ENCODE measurements around the gene IFT20.

Gene IFT20

DNA sequence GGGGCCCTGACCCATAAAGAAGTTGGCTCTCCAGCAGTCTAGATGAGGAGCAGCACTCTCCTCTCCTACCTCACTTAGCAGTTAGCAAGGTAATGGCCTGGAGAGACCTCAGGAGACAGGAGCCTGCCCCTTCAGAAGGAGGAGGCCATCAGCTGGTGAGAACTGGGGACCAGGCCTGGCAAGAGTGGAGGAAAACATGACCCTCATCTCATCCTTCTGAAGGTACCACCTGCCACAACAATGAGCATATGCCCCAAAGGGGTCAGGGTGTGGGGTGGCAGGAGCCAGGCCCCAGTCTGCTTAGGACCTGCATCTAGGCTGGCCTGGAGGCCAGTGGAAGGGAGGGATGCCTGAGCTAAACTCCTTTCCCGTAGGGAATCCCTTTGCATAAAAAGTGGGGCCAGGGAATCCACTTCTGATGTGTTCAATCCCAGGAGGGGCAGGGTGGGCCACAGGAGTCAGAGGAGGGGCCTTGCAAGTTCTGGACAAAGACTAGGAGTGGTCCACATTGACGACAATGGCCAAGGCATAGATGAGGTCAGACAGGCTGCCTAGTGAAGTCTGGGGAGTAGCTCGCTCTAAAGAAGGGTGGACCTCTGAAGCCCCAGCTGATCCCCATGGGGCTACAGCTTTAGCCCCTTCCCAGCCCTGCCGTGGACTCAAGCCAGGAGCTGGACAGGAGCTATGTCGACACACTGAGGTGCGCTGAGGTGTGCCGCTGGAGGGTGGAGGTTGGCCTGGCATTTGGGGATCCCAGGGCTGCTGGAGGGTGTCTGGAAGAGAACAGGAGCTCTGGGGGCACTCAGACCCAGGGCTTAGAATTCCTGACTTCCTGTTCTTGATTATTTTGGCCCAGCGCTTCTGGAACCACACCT lies 28.7 kb upstream of the IFT20 start:
- H2BK120ac ChIP-seq (ENCODE audit: low read depth, low read length), result no peak overlapping the region
- no peaks in the 10 kb centered on the region for H3K79me1 ChIP-seq (ENCODE audit: low read depth, low read length)

DNA sequence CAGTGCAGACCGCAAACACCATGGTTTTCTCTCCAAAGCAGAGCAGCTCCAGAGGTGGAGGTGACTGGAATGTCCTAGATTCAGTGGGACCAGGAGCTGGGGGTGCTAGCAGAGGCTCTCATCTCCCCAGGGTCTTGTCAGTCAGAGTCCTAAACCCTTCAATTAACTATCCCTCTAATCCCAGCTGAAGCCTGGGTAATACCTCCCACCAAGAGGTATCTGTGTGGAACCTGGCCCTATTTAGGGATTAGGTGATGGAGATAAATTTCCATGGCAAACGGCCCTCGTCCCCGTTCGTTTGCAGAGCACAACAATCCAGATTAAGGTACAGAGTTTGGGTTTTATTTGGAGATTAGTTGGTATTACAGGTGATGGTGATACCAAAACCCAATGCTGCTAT lies 27.9 kb upstream of the IFT20 start:
- peaks cover 19 to 57% of the 10 kb centered on the region in 2 donors for H3K36me3 ChIP-seq (replicated peaks in 1 of 2; ENCODE audit: control insufficient read depth in 2 of 2, insufficient read depth in 2 of 2, low read length in 2 of 2)
- H4K8ac ChIP-seq (ENCODE audit: low read depth, low read length), result no peak overlapping the region
- no peaks in the 10 kb centered on the region for H3K79me1 ChIP-seq (ENCODE audit: low read depth, low read length)
- no peak overlapping the region for H3K23ac ChIP-seq (ENCODE audit: low read depth, low read length, poor library complexity)
- no peak overlapping the region for H2AK5ac ChIP-seq (ENCODE audit: low read depth, low read length)
- H3K18ac ChIP-seq (ENCODE audit: low read length), result no peak overlapping the region
- no peak overlapping the region for H3K4me3 ChIP-seq (ENCODE audit: low read length in 2 of 2)
- H2BK120ac ChIP-seq (ENCODE audit: low read depth, low read length), result no peak overlapping the region
- no peak overlapping the region for H4K91ac ChIP-seq (ENCODE audit: low read depth, low read length, poor library complexity)
- DNase-seq (ENCODE audit: low spot score), result no peak
- H2BK15ac ChIP-seq (ENCODE audit: low read length), result no peak overlapping the region
- no peak overlapping the region for H2BK5ac ChIP-seq (ENCODE audit: low read length)
- H3K27ac ChIP-seq (replicated peaks; ENCODE audit: low read length), result no peak overlapping the region
- no peak overlapping the region for H3K4me2 ChIP-seq (ENCODE audit: insufficient read depth, low read length, poor library complexity, severe bottlenecking)
- no peak overlapping the region for H2AFZ ChIP-seq (ENCODE audit: low read length)
- H3K4me1 ChIP-seq (ENCODE audit: control insufficient read depth in 2 of 2, insufficient read depth in 1 of 2, low read depth in 1 of 2, low read length in 2 of 2), result peaks cover 2 to 4% of the 10 kb centered on the region in 2 donors
- H3K9me3 ChIP-seq (replicated peaks in 1 of 2; ENCODE audit: control insufficient read depth in 2 of 2, insufficient read depth in 1 of 2, low read depth in 1 of 2, low read length in 2 of 2), result no peaks in the 10 kb centered on the region
- H3K4ac ChIP-seq (ENCODE audit: low read length), result no peak overlapping the region
- no peaks in the 10 kb centered on the region for H3K27me3 ChIP-seq (ENCODE audit: control insufficient read depth in 3 of 3, insufficient read depth in 3 of 3, low read depth in 1 of 3, low read length in 3 of 3)
- H3K9ac ChIP-seq (ENCODE audit: low read depth, low read length, poor library complexity), result no peak overlapping the region
- WGBS, 2 donors (ENCODE audit: extremely low coverage in 2 of 2, insufficient read length in 2 of 2, insufficient replicate concordance in 1 of 2), result no CpG with 5 or more reads among the region's 5 CpGs
- H2BK12ac ChIP-seq (ENCODE audit: low read length), result no peak overlapping the region
- no peak overlapping the region for H3K14ac ChIP-seq (ENCODE audit: low read length)

More for the DNA sequence above, 28.7 kb upstream of the IFT20 start:
- Histone ChIP-seq H3K36me3 (replicated peaks in 1 of 2; ENCODE audit: control insufficient read depth in 2 of 2, insufficient read depth in 2 of 2, low read length in 2 of 2) (peaks cover 19 to 56% of the 10 kb centered on the region in 2 donors), H2AK5ac (ENCODE audit: low read depth, low read length) (no peak overlapping the region), H3K9ac (ENCODE audit: low read depth, low read length, poor library complexity) (no peak overlapping the region), H3K18ac (ENCODE audit: low read length) (no peak overlapping the region), H3K27ac (replicated peaks; ENCODE audit: low read length) (no peak overlapping the region), H2BK15ac (ENCODE audit: low read length) (no peak overlapping the region), H2AFZ (ENCODE audit: low read length) (no peak overlapping the region), H3K4me3 (ENCODE audit: low read length in 2 of 2) (no peak overlapping the region), H2BK5ac (ENCODE audit: low read length) (no peak overlapping the region), H3K4me2 (ENCODE audit: insufficient read depth, low read length, poor library complexity, severe bottlenecking) (no peak overlapping the region), H3K4ac (ENCODE audit: low read length) (no peak overlapping the region), H3K27me3 (ENCODE audit: control insufficient read depth in 3 of 3, insufficient read depth in 3 of 3, low read depth in 1 of 3, low read length in 3 of 3) (no peaks in the 10 kb centered on the region), H3K4me1 (ENCODE audit: control insufficient read depth in 2 of 2, insufficient read depth in 1 of 2, low read depth in 1 of 2, low read length in 2 of 2) (no peaks in the 10 kb centered on the region), H3K14ac (ENCODE audit: low read length) (no peak overlapping the region), H3K9me3 (replicated peaks in 1 of 2; ENCODE audit: control insufficient read depth in 2 of 2, insufficient read depth in 1 of 2, low read depth in 1 of 2, low read length in 2 of 2) (no peaks in the 10 kb centered on the region), H4K8ac (ENCODE audit: low read depth, low read length) (no peak overlapping the region), H2BK12ac (ENCODE audit: low read length) (no peak overlapping the region), H3K23ac (ENCODE audit: low read depth, low read length, poor library complexity) (no peak overlapping the region), H4K91ac (ENCODE audit: low read depth, low read length, poor library complexity) (no peak overlapping the region)
- DNase-seq (ENCODE audit: low spot score), result no peak
- no CpG with 5 or more reads among the region's 8 CpGs for WGBS, 2 donors (ENCODE audit: extremely low coverage in 2 of 2, insufficient read length in 2 of 2, insufficient replicate concordance in 1 of 2)

DNA sequence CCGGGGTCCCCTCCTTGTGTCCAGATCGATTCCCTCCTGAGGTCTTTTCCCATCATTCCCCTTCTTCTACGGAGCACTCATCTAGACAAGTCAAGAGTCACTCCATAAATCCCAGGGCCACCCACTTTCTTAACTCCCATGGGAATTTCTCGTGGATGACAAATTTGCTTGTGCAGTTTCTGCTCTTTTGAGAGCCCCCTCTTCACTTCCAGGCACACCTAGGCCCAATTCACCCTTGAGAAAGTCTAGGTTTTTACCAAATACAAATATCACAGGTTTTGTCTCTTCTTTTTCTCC lies 22.6 kb upstream of the IFT20 start:
- H3K23ac ChIP-seq (ENCODE audit: low read depth, low read length, poor library complexity), result no peak overlapping the region
- H3K36me3 ChIP-seq (replicated peaks in 1 of 2; ENCODE audit: control insufficient read depth in 2 of 2, insufficient read depth in 2 of 2, low read length in 2 of 2), result peaks cover 32 to 64% of the 10 kb centered on the region in 2 donors
- H2BK5ac ChIP-seq (ENCODE audit: low read length), result no peak overlapping the region
- H3K14ac ChIP-seq (ENCODE audit: low read length), result no peak overlapping the region
- peak overlapping the region; percentile 87 for H2AFZ ChIP-seq (ENCODE audit: low read length)
- DNase-seq (ENCODE audit: low spot score), result no peak
- H2BK15ac ChIP-seq (ENCODE audit: low read length), result no peak overlapping the region
- no peak overlapping the region for H2BK12ac ChIP-seq (ENCODE audit: low read length)
- no peak overlapping the region for H3K18ac ChIP-seq (ENCODE audit: low read length)
- no peak overlapping the region for H2AK5ac ChIP-seq (ENCODE audit: low read depth, low read length)
- no CpG with 5 or more reads among the region's 4 CpGs for WGBS, 2 donors (ENCODE audit: extremely low coverage in 2 of 2, insufficient read length in 2 of 2, insufficient replicate concordance in 1 of 2)
- peaks cover 9% of the 10 kb centered on the region for H3K79me1 ChIP-seq (ENCODE audit: low read depth, low read length)
- H3K9me3 ChIP-seq (replicated peaks in 1 of 2; ENCODE audit: control insufficient read depth in 2 of 2, insufficient read depth in 1 of 2, low read depth in 1 of 2, low read length in 2 of 2), result no peaks in the 10 kb centered on the region
- peak overlapping the region; percentile 85 to 91 for H3K4me3 ChIP-seq (ENCODE audit: low read length in 2 of 2)
- peak overlapping the region; percentile 89 for H3K9ac ChIP-seq (ENCODE audit: low read depth, low read length, poor library complexity)
- H3K4ac ChIP-seq (ENCODE audit: low read length), result no peak overlapping the region
- peaks cover 4 to 6% of the 10 kb centered on the region in 2 donors for H3K4me1 ChIP-seq (ENCODE audit: control insufficient read depth in 2 of 2, insufficient read depth in 1 of 2, low read depth in 1 of 2, low read length in 2 of 2)
- no peak overlapping the region for H4K91ac ChIP-seq (ENCODE audit: low read depth, low read length, poor library complexity)
- peak overlapping the region; percentile 63 for H3K4me2 ChIP-seq (ENCODE audit: insufficient read depth, low read length, poor library complexity, severe bottlenecking)
- no peak overlapping the region for H3K27ac ChIP-seq (replicated peaks; ENCODE audit: low read length)
- H2BK120ac ChIP-seq (ENCODE audit: low read depth, low read length), result no peak overlapping the region
- no peak overlapping the region for H4K8ac ChIP-seq (ENCODE audit: low read depth, low read length)
- no peaks in the 10 kb centered on the region for H3K27me3 ChIP-seq (ENCODE audit: control insufficient read depth in 3 of 3, insufficient read depth in 3 of 3, low read depth in 1 of 3, low read length in 3 of 3)

DNA sequence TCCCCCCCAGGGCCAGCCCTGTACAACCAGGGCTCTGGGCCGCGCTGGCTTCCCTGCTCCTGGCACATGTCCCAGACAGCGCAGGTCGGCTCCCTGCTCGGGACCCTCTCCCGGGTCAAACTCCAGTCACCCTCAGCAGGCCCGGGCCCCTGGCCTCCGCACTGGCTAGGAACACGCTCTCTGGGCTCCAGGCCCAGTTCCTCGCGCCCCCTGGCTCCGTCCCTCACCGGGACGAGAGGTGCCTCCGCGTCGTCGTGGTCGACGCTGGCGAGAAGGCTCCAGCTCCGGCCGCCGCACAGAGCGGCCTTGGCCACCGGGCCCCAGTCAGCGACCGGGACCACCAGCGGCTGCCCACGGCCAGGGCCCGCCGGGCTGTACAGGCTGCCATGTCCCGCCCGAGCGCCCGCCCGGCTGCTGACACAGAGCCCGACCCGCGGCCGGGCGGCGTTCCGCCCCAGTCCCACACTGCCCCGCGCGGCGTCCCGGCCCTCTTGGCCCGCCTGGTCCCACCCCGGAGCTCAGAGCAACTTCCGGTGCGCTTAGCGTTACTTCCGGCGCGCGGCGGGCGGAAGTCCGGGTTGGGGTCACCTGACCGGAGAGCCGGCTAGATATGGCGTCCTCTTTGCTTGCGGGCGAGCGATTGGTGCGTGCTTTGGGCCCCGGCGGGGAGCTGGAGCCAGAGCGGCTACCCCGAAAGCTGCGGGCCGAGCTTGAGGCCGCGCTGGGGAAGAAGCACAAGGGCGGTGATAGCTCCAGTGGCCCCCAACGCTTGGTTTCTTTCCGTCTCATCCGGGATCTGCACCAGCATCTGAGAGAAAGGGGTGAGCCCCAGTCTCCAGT lies 22.0 kb upstream of the IFT20 start, which contains the start of gene POLDIP2:
Gene POLDIP2, minus strand, starts transcription at position 467 of the 840 bp plus-strand sequence. Its CDS starts 79 bp downstream, at position 388.
- Histone ChIP-seq H3K14ac (ENCODE audit: low read length) (no peak within 1 kb of the TSS), H2AK5ac (ENCODE audit: low read depth, low read length) (peak within 1 kb of the TSS; percentile 76), H3K4me1 (ENCODE audit: control insufficient read depth in 2 of 2, insufficient read depth in 1 of 2, low read depth in 1 of 2, low read length in 2 of 2) (peaks cover 4 to 6% of the 10 kb centered on the region in 2 donors), H4K8ac (ENCODE audit: low read depth, low read length) (no peak within 1 kb of the TSS), H2BK15ac (ENCODE audit: low read length) (no peak within 1 kb of the TSS), H2BK5ac (ENCODE audit: low read length) (peak within 1 kb of the TSS; percentile 44), H3K4me3 (ENCODE audit: low read length in 2 of 2) (peak within 1 kb of the TSS; percentile 85 to 95), H3K27ac (replicated peaks; ENCODE audit: low read length) (no peak within 1 kb of the TSS), H3K27me3 (ENCODE audit: control insufficient read depth in 3 of 3, insufficient read depth in 3 of 3, low read depth in 1 of 3, low read length in 3 of 3) (no peaks in the 10 kb centered on the region), H3K36me3 (replicated peaks in 1 of 2; ENCODE audit: control insufficient read depth in 2 of 2, insufficient read depth in 2 of 2, low read length in 2 of 2) (peaks cover 32 to 63% of the 10 kb centered on the region in 2 donors), H3K18ac (ENCODE audit: low read length) (peak within 1 kb of the TSS; percentile 92), H3K4me2 (ENCODE audit: insufficient read depth, low read length, poor library complexity, severe bottlenecking) (peak within 1 kb of the TSS; percentile 76), H2BK120ac (ENCODE audit: low read depth, low read length) (no peak within 1 kb of the TSS), H3K9me3 (replicated peaks in 1 of 2; ENCODE audit: control insufficient read depth in 2 of 2, insufficient read depth in 1 of 2, low read depth in 1 of 2, low read length in 2 of 2) (no peaks in the 10 kb centered on the region), H3K9ac (ENCODE audit: low read depth, low read length, poor library complexity) (peak within 1 kb of the TSS; percentile 96), H3K23ac (ENCODE audit: low read depth, low read length, poor library complexity) (peak within 1 kb of the TSS; percentile 80), H3K4ac (ENCODE audit: low read length) (no peak within 1 kb of the TSS), H2AFZ (ENCODE audit: low read length) (peak within 1 kb of the TSS; percentile 87), H3K79me1 (ENCODE audit: low read depth, low read length) (peaks cover 9% of the 10 kb centered on the region), H4K91ac (ENCODE audit: low read depth, low read length, poor library complexity) (no peak within 1 kb of the TSS), H2BK12ac (ENCODE audit: low read length) (no peak within 1 kb of the TSS)
- DNase-seq (ENCODE audit: low spot score), result peak; percentile 88
- no CpG with 5 or more reads among the region's 80 CpGs for WGBS, 2 donors (ENCODE audit: extremely low coverage in 2 of 2, insufficient read length in 2 of 2, insufficient replicate concordance in 1 of 2)
